ENCODE results near the gene VANGL2.

The VANGL2 gene

GRCh38 chr1:160460214-160460642, 59.9 kb downstream of the VANGL2 start:
- no peak for DNase-seq (ENCODE audit: low spot score)

DNA sequence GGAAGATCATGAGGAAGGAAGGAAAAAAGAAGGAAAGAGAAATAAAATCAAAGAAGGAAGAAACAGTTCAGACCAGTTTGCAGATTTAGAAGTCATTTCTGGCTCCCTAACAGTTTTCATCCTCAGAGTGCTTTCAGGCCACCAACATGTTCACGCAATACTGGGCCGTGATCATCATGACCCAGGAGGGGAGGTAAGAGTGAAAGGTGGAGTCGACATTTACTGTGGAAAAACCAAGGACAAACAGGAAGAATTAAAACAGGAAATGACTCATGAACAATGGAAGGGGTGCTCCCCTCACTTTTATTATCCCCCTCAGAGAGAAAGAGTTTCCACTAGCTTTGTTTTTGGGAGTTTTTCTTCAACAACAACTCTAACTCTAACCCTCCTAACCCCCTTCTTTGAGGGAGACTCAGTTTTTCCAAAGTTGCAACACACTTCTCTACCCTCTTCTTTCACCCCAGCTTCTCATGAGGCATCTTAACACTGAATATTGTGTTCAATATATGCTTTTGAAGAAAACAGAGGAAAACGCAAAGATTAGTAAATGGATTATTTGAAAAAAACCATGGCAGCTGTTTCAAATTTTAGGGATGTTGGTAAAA, 60.4 kb downstream of the VANGL2 start:
- no peak for DNase-seq (ENCODE audit: low spot score)

GRCh38 chr1:160465123-160465522, 64.8 kb downstream of the VANGL2 start:
- no peak for DNase-seq (ENCODE audit: low spot score)

DNA sequence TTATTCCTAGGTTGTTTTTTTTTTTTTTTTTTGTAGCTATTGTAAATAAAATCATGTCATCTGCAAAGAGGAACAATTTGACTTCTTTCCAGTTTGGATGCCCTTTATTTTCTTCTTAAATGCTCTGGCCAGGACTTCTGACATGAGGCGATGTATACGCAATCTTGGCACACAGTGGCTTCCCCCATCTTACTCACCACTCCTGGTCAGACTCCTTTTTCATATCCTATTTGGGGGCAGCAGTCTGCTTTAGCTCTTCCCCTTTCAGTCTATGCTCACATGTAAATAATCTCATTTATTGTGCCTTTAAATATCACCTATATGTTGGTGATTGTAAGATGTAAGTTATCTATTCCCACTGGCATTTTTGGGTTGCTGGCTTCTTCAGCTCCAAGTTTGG, 66.6 kb downstream of the VANGL2 start:
- DNase-seq (ENCODE audit: low spot score), result no peak

DNA sequence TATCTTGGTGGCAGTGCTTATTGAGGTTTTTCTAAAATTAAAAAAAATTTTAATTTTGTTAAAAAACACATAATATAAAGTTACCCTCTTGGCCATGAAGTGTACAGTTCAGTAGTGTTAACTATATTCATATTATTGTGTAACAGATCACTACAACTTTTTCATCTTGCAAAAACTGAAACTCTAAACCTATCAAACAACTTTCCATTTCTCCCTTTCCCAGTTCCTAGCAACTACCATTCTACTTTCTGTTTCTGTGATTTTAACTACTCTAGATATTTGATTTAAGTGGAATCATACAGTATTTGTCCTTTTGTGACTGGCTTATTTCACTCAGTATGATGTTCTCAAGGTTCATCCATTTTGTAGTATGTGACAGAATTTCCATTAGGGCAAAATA, 67.2 kb downstream of the VANGL2 start:
- DNase-seq (ENCODE audit: low spot score), result no peak

DNA sequence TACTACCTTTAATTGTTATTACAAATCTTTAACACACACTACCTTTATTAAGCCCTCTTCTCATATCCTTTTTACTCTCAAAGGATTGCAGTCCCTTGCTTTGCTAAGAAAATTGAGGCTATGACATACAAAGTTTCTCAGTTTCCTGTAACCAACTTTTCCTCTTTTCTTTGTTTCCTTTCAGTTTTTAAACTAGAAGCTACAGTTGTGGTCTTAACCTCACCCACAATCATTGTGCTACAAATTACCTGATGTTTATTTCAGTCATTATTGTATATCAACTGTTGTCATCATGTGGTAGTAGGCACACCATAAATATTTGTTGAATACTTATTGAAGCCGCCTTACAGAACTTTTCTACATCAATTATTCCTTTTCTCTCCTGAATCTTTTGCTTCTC, 70.9 kb downstream of the VANGL2 start:
- no peak for DNase-seq (ENCODE audit: low spot score)

DNA sequence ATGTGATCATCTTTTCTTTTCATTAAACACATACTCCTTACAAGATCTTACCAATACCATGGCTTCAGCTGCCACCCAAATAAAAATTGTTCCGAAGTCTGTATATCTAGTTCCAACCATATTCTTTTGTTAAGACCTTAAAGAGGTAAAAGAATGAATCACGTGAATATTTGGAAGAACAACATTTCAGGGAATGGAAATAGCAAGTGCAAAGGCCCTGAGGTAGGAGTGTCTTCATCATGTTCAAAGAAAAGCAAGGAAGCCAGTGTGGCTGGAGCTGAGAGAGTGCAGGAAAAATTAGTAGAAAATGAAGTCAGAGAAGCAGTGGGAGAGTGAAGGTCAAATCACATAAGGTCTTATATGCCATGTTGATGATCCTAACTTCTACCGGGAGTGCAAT, 71.7 kb downstream of the VANGL2 start:
- no peak for DNase-seq (ENCODE audit: low spot score)

GRCh38 chr1:160474392-160475242, 74.3 kb downstream of the VANGL2 start:
- no peak for DNase-seq (ENCODE audit: low spot score)
